Superior temporal gyrus (tissue), 1 donor: Measurements from ENCODE around the gene RAD50.
"Not testable (repeated sequence)": the region's sequence is repeated elsewhere in the genome, so short reads cannot be mapped to it uniquely, and the experiment has no call there.

ENCODE experiments used
- DNase-seq: peaks from one replicate; pipeline ENCODE4 v3.0.0-alpha.2; 2016; ENCODE audit errors: extremely low spot score

Gene RAD50

DNA sequence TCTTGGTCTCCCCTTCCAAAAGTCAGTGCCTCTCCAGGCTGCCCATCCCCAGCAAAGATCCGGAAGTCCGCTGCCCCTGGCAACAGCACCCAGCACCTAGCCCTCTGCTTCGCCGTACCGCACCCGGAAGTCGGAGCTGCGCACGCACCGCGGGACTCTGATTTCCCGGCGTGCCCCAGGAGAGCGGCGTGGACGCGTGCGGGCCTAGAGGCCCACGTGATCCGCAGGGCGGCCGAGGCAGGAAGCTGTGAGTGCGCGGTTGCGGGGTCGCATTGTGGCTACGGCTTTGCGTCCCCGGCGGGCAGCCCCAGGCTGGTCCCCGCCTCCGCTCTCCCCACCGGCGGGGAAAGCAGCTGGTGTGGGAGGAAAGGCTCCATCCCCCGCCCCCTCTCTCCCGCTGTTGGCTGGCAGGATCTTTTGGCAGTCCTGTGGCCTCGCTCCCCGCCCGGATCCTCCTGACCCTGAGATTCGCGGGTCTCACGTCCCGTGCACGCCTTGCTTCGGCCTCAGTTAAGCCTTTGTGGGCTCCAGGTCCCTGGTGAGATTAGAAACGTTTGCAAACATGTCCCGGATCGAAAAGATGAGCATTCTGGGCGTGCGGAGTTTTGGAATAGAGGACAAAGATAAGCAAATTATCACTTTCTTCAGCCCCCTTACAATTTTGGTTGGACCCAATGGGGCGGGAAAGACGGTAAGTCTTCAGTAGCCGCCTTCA is at the start of gene RAD50:
Gene RAD50 (plus strand): TSS at position 215 of the 715 bp plus-strand sequence. CDS start 348 bp downstream, at position 563.
- DNase-seq = peak; percentile 90

DNA sequence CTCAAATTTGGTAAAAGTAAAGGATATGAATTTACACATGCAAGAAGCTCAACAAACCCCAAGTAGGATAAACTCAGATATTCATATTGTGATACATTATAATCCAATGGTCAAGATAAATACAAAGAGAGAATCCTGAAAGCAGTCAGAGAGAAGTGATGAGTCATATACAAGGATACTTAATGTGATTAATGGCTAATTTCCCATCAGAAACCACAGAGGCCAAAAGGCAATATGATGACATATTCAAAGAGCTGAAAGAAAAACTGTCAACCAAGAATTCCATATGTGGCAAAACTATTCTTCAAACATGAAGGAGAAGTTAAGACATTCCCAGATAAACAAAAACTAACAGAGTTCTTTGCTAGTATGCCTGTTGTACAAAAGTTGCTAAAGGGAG is 46.7 kb upstream of the RAD50 start:
- DNase-seq = no peak

DNA sequence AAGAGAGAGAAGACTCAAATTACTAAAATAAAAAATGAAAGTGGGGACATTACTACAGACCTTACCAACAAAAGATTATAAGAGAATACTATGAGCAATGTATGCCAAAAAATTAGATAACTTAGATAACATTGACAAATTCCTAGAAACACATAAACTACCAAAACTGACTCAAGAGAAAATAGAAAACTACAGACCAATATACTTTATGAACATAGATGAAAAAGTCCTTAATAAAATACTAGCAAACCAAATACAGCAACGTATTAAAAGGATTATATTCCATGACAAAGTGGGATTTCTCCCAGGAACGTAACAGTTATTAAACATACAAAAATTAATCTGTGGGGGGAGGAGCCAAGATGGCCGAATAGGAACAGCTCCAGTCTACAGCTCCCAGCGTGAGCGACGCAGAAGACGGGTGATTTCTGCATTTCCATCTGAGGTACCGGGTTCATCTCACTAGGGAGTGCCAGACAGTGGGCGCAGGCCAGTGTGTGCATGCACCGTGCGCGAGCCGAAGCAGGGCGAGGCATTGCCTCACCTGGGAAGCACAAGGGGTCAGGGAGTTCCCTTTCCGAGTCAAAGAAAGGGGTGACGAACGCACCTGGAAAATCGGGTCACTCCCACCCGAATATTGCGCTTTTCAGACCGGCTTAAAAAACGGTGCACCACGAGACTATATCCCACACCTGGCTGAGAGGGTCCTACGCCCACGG is 43.0 kb upstream of the RAD50 start:
- DNase-seq = not testable (repeated sequence)

DNA sequence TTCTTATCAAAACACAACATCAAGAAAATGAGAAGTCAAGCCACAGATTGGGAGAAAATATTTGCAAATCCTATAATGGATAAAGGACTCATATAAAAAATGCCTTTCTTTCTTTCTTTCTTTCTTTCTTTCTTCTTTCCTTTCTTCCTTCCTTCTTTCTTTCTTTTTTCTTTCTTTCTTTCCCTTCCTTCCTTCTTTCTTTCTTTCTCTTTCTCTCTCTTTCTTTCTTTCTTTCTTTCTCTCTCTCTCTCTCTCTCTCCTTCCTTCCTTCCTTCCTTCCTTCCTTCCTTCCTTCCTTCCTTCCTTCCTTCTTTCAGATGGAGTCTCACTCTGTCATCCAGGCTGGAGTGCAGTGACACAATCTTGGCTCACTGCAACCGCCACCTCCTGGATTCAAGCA is 34.7 kb upstream of the RAD50 start:
- DNase-seq = not testable (repeated sequence)

DNA sequence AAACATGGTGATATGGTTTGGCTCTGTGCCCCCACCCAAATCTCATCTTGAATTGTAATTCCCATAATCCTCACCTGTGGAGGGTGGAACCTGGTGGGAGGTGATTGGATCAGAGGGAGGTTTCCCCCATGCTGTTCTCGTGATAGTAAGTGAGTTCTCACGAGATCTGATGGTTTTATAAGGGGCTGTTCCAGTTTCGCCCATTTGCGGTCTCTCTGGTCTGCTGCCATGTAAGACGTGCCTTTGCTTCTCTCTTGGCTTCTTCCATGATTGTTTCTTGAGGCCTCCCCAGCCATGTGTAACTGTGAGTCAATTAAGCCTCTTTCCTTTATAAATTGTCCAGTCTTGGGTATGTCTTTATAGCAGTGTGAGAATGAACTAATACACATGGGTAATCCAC is 31.9 kb upstream of the RAD50 start:
- DNase-seq = not testable (repeated sequence)

DNA sequence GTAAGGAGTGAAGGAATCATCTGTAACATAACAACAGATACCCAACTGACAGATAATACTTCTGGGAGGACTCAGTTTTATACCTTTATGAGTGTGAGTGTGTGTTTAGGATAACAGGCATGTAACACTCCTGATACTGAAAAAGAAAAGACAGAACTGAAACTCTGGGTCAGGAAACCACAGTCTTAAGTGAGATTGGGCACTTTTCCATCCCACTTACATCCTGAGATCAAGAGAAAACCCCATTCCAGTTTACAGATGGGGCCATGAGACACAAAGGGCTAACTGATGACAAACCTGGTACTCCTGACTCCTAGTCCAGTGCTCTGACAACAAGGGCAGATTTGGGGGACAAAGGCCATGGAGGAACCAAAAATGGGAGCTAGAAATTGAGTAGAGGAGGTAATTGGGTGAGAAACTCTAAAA is 31.5 kb upstream of the RAD50 start:
- DNase-seq = no peak

DNA sequence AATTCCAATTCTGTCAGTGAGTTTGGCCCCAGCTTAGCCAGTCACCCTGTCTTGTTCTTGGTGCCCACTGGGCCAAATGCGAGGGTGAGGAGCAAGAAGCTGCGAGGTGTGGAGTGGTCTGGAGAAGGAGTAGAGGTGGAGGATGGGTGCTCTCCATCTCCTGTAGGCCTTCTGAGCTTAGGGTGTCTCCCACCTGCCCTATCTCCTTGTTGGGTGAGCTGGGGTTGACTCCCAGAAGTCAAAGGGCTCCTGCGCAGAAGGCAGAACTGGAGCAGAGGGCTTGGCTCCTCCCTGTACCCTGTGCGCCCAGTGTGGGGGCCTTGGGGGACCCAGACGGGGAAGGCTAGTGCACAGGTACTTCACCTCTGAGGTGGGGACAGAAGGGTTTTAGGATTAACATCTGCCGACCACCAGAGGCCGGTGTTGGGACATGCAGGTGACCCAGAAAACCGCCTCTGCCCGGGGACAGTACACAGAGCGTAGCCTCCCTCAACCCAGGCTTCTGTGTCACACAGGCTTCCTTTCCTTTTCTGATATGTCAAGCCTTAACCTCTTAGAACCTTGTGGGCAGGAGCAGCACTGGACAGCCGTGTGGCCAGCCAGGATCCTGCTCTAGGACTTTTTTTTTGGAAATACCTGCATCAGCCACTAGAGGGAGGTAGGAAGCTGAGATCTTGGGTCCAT is 30.3 kb upstream of the RAD50 start:
- DNase-seq = peak; percentile 90

DNA sequence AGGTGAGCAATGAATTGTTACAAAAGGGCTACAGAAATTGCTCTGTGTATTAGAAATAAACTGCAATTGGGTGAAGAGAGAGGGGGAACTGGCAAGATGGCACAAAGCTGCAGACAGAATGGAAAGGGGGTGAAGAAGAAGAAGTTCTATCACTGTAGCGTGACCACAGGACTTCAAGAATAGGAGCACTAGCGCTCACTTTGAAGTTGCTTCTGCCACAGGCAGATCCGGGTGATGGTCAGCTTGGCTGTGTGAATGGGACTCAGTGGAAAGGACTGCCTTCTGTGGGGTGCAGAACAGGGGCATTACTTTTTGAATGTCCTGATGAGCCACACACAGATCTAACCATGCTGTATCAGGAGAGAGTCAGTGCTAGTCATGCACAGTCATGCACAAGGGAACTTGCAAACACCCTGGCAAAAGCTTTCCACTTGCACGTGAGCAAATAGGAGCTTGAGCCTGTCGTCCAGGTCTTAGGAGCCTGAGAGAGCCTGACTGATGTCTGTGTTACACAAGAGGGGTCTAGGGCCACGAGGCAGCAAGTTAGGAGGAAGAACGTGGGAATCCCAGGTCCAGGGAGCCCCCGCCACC is 29.7 kb upstream of the RAD50 start:
- DNase-seq = no peak

DNA sequence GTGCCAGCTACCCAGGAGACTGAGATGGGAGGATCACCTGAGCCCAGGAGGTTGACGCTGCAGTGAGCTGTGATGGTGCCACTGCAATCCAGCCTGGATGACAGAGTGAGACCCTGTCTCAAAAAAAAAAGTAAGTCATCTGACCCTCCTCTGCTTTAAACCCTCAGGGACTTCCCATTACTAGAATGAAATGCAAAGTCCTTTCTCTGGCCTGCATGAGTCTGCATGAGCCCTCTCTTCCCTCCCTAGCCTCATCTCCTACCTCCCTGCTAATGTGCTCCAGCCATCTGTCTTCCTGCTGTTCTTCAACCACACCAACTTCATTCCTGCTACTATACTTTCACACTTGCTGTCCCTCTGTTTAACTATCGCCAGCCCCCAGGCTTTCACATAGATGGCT is 28.8 kb upstream of the RAD50 start:
- DNase-seq = no peak

DNA sequence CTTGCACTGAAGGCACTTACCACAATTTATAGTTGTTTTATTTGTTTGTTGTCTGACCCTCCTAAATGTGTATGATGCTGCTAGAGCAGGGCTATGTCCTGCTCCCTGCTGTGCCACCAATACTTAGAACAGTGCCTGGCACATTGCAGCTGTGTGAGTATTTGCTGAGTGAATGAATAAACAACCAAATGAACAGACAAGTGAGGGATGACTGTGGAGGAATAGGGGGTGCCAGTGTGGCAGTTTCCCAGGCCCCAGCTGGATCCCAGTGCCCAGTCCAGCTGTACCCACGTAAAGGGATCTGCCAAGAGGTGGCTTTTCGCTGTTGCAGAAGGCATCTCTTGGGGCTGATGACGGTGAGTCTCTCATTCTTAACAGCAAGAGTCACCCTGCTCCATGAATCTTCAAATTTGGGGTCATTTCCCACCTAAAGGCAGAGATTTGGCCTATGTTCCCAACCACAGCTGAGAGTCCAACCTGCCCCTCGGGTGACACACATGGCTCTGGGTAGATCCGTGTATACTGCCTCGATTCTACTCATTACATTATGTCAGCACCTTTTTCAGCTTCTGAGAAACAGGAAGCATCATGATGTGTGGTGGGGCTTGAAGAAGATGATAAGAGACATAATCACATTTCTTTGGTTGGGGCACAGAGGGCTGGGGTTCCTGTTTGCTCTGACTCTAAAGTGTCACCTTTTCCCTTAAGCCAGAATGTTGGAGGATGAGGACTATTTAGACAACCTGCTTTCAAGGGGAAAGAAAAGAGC is 27.7 kb upstream of the RAD50 start:
- DNase-seq = peak; percentile 29

DNA sequence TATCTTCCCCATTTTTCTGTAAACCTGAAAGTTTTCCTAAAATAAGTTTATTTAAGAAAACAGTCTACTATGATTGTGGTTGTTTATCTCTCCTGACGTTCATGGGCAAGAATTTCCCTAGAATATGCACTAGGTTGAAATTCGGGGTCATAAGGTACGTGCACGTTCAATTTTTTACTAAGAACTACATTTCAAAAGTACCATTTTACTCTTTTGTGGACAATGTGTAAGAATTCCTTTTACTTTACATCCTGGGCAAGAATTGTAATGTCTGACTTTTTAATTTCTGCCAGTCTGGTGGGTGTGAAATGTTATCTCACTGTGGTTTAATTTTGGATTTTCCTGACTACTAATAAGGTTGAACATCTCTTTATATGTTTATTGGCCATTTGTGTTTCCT is 25.8 kb upstream of the RAD50 start:
- no peak for DNase-seq

DNA sequence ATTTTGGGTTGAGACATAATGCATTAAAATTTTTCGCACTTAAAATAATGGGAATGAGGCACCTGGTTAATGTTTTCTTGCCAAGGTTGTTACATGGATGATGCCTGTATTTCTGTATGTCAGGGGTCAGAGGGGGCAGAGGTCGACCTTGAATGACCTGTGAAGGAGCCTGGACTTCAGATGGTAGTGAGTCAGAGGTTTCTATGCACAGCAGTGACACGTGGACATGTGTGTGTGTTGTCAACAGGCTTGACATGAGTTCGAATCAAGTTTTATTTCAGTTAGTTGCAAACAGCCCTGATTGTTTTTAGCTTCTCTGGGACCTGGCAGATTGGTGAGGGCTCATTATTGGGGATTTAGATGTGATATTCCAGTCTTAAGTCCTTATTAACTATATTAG is 17.1 kb upstream of the RAD50 start:
- no peak for DNase-seq

DNA sequence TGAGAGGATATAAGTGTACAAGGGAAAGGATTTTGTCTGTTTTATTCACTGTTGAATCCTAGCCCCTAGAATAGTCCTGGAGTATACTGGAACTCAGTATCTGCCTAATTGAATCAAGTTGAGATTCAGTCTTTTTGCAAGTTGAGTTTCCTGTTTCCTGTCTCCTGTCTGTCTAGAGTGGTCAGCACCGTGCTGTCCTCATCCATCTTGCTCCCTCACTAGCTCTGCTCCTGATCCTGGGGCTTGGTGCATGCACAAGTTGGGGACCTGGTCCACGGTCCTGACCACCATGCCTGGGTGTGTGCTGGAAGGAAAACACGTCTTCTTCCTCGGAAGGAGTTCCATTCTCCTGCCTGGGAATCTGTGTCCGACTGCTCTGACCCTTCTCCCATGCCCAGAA is 16.6 kb upstream of the RAD50 start:
- no peak for DNase-seq

DNA sequence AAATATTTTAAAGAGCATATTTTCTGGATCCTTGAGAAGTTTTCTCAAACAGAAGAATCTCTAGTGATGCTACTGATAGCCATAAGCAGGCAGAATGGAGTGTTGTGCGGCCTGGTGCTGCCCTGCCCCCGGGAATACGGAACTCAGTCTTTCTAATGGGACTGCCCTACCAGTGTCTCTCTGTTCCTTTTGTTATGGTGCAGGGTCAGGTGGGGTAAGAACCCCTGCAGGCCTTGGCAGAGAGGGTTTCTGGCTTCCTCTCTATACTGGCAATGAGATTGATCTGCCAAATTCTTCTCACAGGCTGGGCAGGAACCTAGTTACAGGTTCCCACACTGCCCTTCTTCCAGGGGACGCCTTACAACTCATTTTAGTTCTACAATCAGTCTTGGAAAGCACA is 16.0 kb upstream of the RAD50 start:
- no peak for DNase-seq

DNA sequence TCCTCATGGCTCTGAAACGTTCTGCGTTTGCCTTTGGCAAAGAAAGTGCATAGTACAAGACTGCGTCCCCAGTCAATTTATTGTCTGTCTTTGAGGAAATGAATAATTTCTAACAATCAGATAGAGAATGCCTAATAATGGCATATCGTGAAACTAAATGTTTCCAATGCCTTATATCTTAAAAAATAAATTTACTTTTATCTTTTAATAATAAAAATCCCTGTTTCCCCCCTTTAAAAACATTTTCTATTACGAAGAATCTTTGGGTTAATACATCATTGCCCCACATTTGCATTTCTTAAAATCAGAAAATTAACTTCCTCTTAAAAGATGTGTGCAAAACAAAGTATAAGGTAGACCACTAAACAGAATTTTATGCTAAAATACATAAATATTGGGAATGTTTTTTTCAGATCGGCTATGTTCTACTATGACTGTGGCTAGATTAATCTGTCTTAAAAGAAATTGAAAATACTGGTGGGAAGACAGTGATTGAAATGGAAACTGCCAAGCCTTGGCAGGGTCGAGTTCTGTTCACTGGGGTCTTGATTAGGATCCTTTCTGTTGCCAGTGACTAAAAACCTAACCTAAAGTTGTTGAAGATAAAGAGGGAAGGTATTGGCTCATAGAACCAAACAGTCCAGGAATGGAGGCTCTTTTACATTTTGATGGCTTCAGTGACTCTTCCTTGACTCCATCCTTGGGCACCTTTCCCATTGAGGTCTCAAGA is 13.1 kb upstream of the RAD50 start, which contains the start of gene IL5:
Gene IL5 (minus strand): TSS at position 51 of the 730 bp plus-strand sequence. CDS start 44 bp downstream, at position 7.
- DNase-seq = no peak

DNA sequence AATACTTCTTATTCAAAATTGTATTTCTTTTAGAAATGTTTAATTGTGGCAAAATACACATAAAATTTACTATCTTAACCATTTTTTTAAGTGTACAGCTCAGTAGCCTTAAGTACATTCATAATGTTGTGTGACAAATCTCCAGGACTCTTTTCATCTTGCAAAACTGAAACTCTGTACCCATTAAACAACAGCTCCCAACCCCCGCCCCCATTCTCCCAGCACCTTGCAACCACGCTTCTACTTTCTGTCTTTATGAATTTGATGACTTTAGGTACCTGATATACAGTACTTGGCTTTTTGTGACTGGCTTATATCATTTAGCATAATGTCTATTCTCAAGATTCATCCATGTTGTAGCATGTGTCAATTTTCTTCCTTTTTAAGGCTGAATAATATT is 10.7 kb upstream of the RAD50 start:
- no peak for DNase-seq

DNA sequence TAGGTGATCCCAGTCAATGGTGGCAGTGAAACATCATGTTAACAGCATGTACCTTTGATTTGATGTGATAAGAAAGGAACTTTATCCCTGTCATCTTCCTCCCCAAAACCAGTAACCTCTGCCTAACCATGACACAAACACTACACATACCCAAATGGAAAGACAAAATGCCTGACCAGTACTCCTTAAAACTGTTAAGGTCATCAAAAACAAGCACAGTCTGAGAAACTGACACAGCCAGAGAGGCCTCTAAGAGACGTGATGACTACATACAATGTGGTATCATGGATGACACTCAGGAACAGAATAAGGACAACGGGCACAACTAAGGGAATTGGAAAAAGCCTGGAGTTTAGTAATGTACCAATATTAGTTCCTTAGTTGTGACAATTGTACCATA is 9.5 kb upstream of the RAD50 start:
- no peak for DNase-seq

DNA sequence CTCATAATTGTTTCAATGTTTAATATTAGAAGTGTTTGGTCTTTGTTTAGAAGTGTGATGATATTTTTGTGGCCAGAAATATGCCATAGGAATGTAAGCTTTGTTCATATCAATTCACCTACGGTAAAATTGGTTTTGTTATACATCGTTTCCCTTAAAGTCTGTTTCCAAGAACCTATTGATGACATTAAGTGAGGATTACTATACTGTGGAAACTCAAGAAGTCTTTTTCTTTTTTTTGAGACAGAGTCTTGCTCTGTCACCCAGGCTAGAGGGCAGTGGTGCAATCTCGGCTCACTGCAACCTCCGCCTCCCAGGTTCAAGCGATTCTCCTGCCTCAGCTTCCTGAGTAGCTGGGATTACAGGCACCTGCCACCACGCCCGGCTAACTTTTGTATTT is 7.9 kb upstream of the RAD50 start:
- not testable (repeated sequence) for DNase-seq

DNA sequence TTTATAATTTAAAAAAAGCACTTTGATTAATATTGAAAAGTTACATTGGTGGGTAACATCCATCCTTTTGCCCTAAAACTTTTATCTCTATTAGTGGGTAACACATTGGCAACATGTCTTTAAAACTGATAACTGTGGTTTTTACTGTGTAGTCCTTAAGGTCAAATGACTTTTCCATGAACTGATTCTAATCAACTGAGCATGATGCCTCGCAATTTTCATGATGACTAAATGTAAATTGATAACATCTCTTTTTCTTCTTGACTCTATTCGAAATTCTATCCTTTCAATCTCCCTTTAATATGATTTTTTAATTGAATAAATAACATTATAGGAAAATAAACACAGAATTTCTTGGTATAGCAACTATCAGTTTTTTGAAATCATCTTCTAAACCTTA is 7.2 kb upstream of the RAD50 start:
- DNase-seq = no peak

DNA sequence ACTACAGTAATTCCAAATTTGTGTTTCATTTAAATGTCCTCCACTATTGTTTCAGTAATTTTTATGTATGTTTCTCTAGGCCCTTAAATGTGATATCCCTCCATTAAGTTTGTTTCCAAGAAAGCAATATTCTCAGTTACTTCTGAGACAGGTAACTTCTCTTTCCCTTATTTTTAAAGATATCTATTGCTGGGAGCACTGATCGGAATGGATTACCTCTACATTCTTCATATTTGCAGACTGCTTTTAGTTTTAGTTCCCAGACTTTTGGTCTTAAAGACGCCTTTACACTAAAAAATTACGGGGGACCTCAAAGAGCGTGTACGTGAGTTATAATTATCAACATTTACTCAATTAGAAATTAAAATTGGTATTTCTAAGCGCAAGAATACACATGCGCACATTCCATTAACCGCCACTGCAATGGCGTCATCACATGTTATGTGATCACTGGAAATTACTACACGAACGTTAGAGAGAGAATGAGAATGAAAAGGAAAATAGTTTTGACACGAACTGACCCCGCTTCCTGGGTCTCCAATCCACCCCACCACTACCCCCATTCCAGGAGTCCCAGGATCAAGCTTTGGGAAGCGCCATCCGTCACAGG is 519 bp upstream of the RAD50 start:
- DNase-seq = no peak
